HG03159 (cell line): ENCODE results near the gene ARHGAP45.
A peak's percentile ranks its signal among the peaks of the same experiment; 100 is the strongest.
"Not testable (repeated sequence)": the region's sequence is repeated elsewhere in the genome, so short reads cannot be mapped to it uniquely, and the experiment has no call there.

Source experiments
- ATAC-seq: cut with Tn5 transposase; IDR thresholded peaks from one replicate; pipeline ENCODE4 v1.9.1; 2021; ENCODE audit warnings: mild to moderate bottlenecking, moderate library complexity; ENCODE audit not compliant: unreplicated experiment

The ARHGAP45 gene

GRCh38 chr19:1066748-1067340 is at the start of gene ARHGAP45:
ARHGAP45 (plus strand) TSS chr19:1067167; CDS start chr19:1067406, 239 bp downstream.
- peak; percentile 32 for ATAC-seq

- ATAC-seq, result no peak
Measured at GRCh38 chr19:1017906-1018305, 49.1 kb upstream of the ARHGAP45 start.

- no peak for ATAC-seq
Measured at GRCh38 chr19:1018393-1018792, 48.6 kb upstream of the ARHGAP45 start.

GRCh38 chr19:1018932-1019615 is 47.9 kb upstream of the ARHGAP45 start:
- no peak for ATAC-seq

GRCh38 chr19:1019616-1019961 is 47.4 kb upstream of the ARHGAP45 start:
- no peak for ATAC-seq

GRCh38 chr19:1019980-1020867 is 46.7 kb upstream of the ARHGAP45 start:
- ATAC-seq, result no peak

- peak; percentile 76 for ATAC-seq
Measured at GRCh38 chr19:1020868-1021425, 46.0 kb upstream of the ARHGAP45 start, which contains the start of gene TMEM259. TMEM259 (minus strand) TSS chr19:1021123; CDS start chr19:1020996, 127 bp downstream.

GRCh38 chr19:1023883-1024188 is 43.1 kb upstream of the ARHGAP45 start:
- not testable (repeated sequence) for ATAC-seq

- not testable (repeated sequence) for ATAC-seq
Measured at GRCh38 chr19:1025080-1025479, 41.9 kb upstream of the ARHGAP45 start.

- ATAC-seq, result peak; percentile 38
Measured at GRCh38 chr19:1025960-1026782, 40.8 kb upstream of the ARHGAP45 start, which contains the start of gene CNN2. CNN2 (plus strand) TSS chr19:1026608; CDS start chr19:1026662, 54 bp downstream.

GRCh38 chr19:1026783-1027649 is 40.0 kb upstream of the ARHGAP45 start:
- no peak for ATAC-seq

GRCh38 chr19:1027650-1028061 is 39.3 kb upstream of the ARHGAP45 start:
- no peak for ATAC-seq

- ATAC-seq, result no peak
Measured at GRCh38 chr19:1028062-1028926, 38.7 kb upstream of the ARHGAP45 start.

- no peak for ATAC-seq
Measured at GRCh38 chr19:1032264-1032867, 34.6 kb upstream of the ARHGAP45 start.

- no peak for ATAC-seq
Measured at GRCh38 chr19:1035998-1036621, 30.9 kb upstream of the ARHGAP45 start.

GRCh38 chr19:1037621-1038064 is 29.3 kb upstream of the ARHGAP45 start:
- ATAC-seq, result no peak

- ATAC-seq, result no peak
Measured at GRCh38 chr19:1038978-1039645, 27.9 kb upstream of the ARHGAP45 start.
